OCI-LY3 (cell line): ENCODE data around the gene TMEM11.

ENCODE experiments used
- H2AFZ ChIP-seq: fragments of 200-600, 300-600 bp; shearing (Covaris generic); 2 replicates; pipeline ENCODE4 v1.6.0; 2014; ENCODE audit warnings: antibody characterized with exemption, low read depth, low read length
- H3K27ac ChIP-seq: fragments of 200-600, 300-600 bp; sonication (generic); 2 replicates; pipeline ENCODE4 v1.5.1; 2014; ENCODE audit warnings: mild to moderate bottlenecking, low read length, moderate library complexity, mixed read lengths
- H3K27me3 ChIP-seq: fragments of 200-600, 300-600 bp; sonication (generic); 2 replicates; pipeline ENCODE4 v1.6.1; 2014; ENCODE audit warnings: low read depth, low read length, mixed read lengths
- H3K36me3 ChIP-seq: fragments of 200-600, 300-600 bp; sonication (generic); replicated peaks from 2 replicates; pipeline ENCODE3; 2014; ENCODE audit warnings: low read depth, low read length, mixed read lengths
- H3K4me1 ChIP-seq: fragments of 300-600, 200-600 bp; sonication (generic); 2 replicates; pipeline ENCODE4 v1.6.1; 2014; ENCODE audit warnings: low read length, mixed read lengths
- H3K4me2 ChIP-seq: fragments of 200-600, 300-600 bp; sonication (generic); 2 replicates; pipeline ENCODE4 v1.6.1; 2014; ENCODE audit warnings: low read length, mixed read lengths
- H3K4me3 ChIP-seq: fragments of 300-600, 200-600 bp; sonication (generic); 2 replicates; pipeline ENCODE4 v1.5.1; 2014; ENCODE audit warnings: antibody characterized with exemption, mild to moderate bottlenecking, low read length, moderate library complexity
- H3K79me2 ChIP-seq: fragments of 300-600, 200-600 bp; shearing (Covaris generic); 2 replicates; pipeline ENCODE4 v1.6.1; 2014; ENCODE audit warnings: mild to moderate bottlenecking, low read length, mixed read lengths
- H3K9ac ChIP-seq: fragments of 300-600, 200-600 bp; shearing (Covaris generic); 2 replicates; pipeline ENCODE4 v1.6.0; 2014; ENCODE audit warnings: mild to moderate bottlenecking, low read length, moderate library complexity
- H3K9me3 ChIP-seq: fragments of 200-600, 300-600 bp; shearing (Covaris generic); 2 replicates; pipeline ENCODE4 v1.6.1; 2014; ENCODE audit warnings: low read length, mixed read lengths; ENCODE audit not compliant: insufficient read depth
- H4K20me1 ChIP-seq: fragments of 200-600, 300-600 bp; sonication (generic); 2 replicates; pipeline ENCODE4 v1.6.1; 2016; ENCODE audit warnings: low read length, mixed read lengths; ENCODE audit not compliant: insufficient read depth
- TF ChIP-seq, protein P1 (sequence below): fragments of 200-600, 300-600 bp; sonication (generic); IDR thresholded peaks from 2 replicates; pipeline ENCODE4 v1.5.1; 2014; ENCODE audit warnings: antibody characterized with exemption, low read length, low read depth

Gene TMEM11

DNA sequence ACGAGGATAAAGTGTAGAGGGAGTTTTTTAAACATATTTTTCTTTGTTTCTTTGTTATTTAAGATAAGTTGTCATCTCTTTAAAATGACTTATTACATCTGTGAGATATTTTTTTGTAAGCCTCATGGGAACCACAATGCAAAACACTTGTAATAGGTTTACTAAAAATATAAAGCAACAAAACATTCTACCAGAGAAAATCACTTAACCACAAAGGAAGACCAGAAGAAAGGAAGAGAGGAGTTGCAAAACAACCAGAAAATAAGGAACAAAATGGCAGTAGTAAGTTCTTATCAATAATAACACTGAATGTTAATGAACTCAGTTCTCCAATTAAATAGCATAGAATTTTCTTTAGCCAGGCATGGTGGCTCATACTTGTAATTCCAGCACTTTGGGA is 64.3 kb downstream of the TMEM11 start:
- no peak overlapping the region for H3K27ac ChIP-seq
- no peaks in the 10 kb centered on the region for H3K4me1 ChIP-seq
- H3K9ac ChIP-seq, result no peak overlapping the region
- H4K20me1 ChIP-seq, result no peaks in the 10 kb centered on the region
- TF ChIP-seq, protein P1, sequence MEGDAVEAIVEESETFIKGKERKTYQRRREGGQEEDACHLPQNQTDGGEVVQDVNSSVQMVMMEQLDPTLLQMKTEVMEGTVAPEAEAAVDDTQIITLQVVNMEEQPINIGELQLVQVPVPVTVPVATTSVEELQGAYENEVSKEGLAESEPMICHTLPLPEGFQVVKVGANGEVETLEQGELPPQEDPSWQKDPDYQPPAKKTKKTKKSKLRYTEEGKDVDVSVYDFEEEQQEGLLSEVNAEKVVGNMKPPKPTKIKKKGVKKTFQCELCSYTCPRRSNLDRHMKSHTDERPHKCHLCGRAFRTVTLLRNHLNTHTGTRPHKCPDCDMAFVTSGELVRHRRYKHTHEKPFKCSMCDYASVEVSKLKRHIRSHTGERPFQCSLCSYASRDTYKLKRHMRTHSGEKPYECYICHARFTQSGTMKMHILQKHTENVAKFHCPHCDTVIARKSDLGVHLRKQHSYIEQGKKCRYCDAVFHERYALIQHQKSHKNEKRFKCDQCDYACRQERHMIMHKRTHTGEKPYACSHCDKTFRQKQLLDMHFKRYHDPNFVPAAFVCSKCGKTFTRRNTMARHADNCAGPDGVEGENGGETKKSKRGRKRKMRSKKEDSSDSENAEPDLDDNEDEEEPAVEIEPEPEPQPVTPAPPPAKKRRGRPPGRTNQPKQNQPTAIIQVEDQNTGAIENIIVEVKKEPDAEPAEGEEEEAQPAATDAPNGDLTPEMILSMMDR, result no peak
- no peaks in the 10 kb centered on the region for H3K79me2 ChIP-seq
- H2AFZ ChIP-seq, result no peak overlapping the region
- H3K4me2 ChIP-seq, result no peak overlapping the region
- no peaks in the 10 kb centered on the region for H3K9me3 ChIP-seq
- H3K27me3 ChIP-seq, result no peaks in the 10 kb centered on the region
- H3K36me3 ChIP-seq, result no peaks in the 10 kb centered on the region
- H3K4me3 ChIP-seq, result no peak overlapping the region
